Naive thymus-derived CD8-positive, alpha-beta T cell (primary cell): ENCODE data around the gene EVI5. TPM values are rescaled to one million over a fixed set of nuclear protein-coding genes. Genes with fewer than 3 reads are reported as not detected.

Source experiments
- ATAC-seq, 2 donors: fragments of 150-1000 bp; cut with Tn5 transposase in 1 of 2; sonication (Bioruptor Pico), chemical (Tn5 transposase) in 1 of 2; 1 replicate in 1 of 2; 2 replicates in 1 of 2; pipeline ENCODE4 v1.10.0; 2021; ENCODE audit warnings: mild to moderate bottlenecking in 2 of 2, moderate library complexity in 2 of 2
- POLR2A ChIA-PET: fragments of 350-600 bp; sonication (Branson Sonifier 250); formaldehyde crosslinking; loops from one replicate; lab custom pipeline; 2021; ENCODE audit warnings: antibody characterized with exemption; lab: Charles Lee
- DNase-seq, 10 donors: peaks; one replicate each; pipeline versions ENCODE4 v3.0.0 to v3.0.0-alpha.2; 2020 to 2022
- H3K27ac Mint-ChIP-seq, 10 donors: one replicate each; pipeline ENCODE4 v1.8.0; 2020 to 2022; ENCODE audit warnings: mild to moderate bottlenecking in 10 of 10, mixed read lengths in 10 of 10, moderate library complexity in 4 of 10, inconsistent platforms in 1 of 10
- H3K27me3 Mint-ChIP-seq, 5 donors: one replicate each; pipeline ENCODE4 v1.8.0; 2021 to 2022; ENCODE audit warnings: mixed read lengths in 5 of 5
- H3K36me3 Mint-ChIP-seq, 3 donors: one replicate each; pipeline ENCODE4 v1.8.0; 2020 to 2022; ENCODE audit warnings: mixed read lengths in 3 of 3, mild to moderate bottlenecking in 2 of 3, inconsistent platforms in 1 of 3
- H3K4me1 Mint-ChIP-seq, 4 donors: one replicate each; pipeline ENCODE4 v1.8.0; 2021 to 2022; ENCODE audit warnings: mixed read lengths in 4 of 4
- H3K4me3 Mint-ChIP-seq, 10 donors: one replicate each; pipeline ENCODE4 v1.8.0; 2020 to 2022; ENCODE audit warnings: mild to moderate bottlenecking in 10 of 10, mixed read lengths in 10 of 10, moderate library complexity in 6 of 10, inconsistent platforms in 1 of 10
- H3K9me3 Mint-ChIP-seq, 9 donors: one replicate each; pipeline ENCODE4 v1.8.0; 2020 to 2022; ENCODE audit warnings: mixed read lengths in 9 of 9, mild to moderate bottlenecking in 3 of 9, inconsistent platforms in 1 of 9, moderate library complexity in 1 of 9
- polyA plus RNA-seq, 3 donors: library from polyadenylated mRNA; unstranded; fragments of 300-500 nt; fragmentation: Illumina TruSeq; gene quantifications; one replicate each; pipeline ENCODE4 v1.2.3, GENCODE V29; 2021
- total RNA-seq, 8 experiments: library from RNA in 2 of 8; stranded (reverse) in 2 of 8; gene quantifications; one replicate each; pipeline ENCODE4 v1.2.3 and lab custom pipeline; 2021 to 2026

EVI5 gene
- total and polyA plus RNA-seq, 5 experiments from 2014 or later = 0.18 to 1.8 (median 0.99) TPM

DNA sequence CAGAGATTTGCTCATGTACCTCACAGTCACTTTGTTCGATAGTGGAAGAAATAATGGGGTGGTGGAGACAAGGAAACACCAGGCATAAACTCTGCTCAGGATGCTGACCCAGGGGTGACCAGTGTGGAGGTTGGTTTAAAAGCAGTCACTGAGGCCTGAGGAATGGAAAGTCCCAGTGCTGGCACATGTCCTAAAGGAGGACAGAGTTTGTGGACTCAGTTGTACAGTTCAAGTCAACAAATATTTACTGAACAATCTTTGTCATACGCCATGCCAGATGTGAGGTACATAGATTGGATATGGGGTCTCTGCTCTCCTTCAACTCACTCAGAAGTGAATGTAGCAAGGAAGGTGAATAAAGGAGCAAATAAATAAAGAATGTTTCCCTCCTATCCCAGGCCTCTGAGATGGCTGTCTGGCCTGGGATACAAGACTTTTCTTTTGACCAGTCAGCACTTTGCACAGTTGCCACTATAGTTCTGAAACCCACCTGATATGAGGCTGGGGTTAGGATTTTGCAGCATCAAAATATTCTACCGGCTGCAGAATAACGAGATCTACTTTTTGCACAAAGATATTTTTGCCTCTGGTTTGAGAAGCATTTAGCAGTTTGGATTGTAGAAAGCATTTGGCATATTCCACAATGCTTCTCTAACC lies 290.3 kb downstream of the EVI5 start:
- no peaks in the 10 kb centered on the region for H3K9me3 Mint-ChIP-seq
- POLR2A ChIA-PET = interaction anchor here (1.0 to 1.2 kb wide), 2 partner anchors 9 to 43 kb away, joined by 3 to 7 read pairs; no protein-coding TSS in a partner anchor
- ATAC-seq = no peak

DNA sequence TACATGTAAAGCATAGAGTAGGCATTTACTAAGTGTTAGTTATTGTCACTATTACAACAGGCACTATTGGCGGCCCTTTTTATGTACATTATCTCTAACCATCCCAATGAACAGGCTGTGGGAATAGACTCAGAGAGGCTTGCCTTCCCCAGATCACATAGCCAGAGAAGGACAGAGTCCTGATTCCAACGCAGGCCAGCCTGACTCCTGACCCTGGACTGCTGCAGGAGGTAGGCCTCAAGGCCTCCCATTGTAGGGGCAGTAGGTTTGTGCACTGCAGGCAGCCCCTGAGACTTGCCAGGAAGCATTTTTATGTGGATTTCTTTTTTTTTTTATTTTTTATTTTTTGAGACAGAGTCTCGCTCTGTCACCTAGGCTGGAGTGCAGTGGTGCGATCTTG lies 291.8 kb downstream of the EVI5 start:
- no peaks in the 10 kb centered on the region for H3K27me3 Mint-ChIP-seq
- POLR2A ChIA-PET = interaction anchor here (0.6 kb wide), 1 partner anchor 1483 kb away, joined by 6 read pairs; no protein-coding TSS in a partner anchor
- ATAC-seq (no peak), DNase-seq (no peak)
- H3K4me3 Mint-ChIP-seq = no peak overlapping the region
- H3K27ac Mint-ChIP-seq = peak overlapping the region in 1 of 10 donors; percentile 60
- H3K4me1 Mint-ChIP-seq = peaks cover 6 to 46% (median 28%) of the 10 kb centered on the region in 4 donors
- no peaks in the 10 kb centered on the region for H3K36me3 Mint-ChIP-seq
- no peaks in the 10 kb centered on the region for H3K9me3 Mint-ChIP-seq

More for the DNA sequence above, 290.3 kb downstream of the EVI5 start:
- H3K27me3 Mint-ChIP-seq = no peaks in the 10 kb centered on the region
- H3K36me3 Mint-ChIP-seq = no peaks in the 10 kb centered on the region
- H3K4me1 Mint-ChIP-seq = peaks cover 7 to 41% (median 23%) of the 10 kb centered on the region in 4 donors
- DNase-seq = no peak
- H3K4me3 Mint-ChIP-seq = peak overlapping the region in 2 of 10 donors; percentile 13 to 45
- peak overlapping the region in 2 of 10 donors; percentile 8 to 47 for H3K27ac Mint-ChIP-seq

DNA sequence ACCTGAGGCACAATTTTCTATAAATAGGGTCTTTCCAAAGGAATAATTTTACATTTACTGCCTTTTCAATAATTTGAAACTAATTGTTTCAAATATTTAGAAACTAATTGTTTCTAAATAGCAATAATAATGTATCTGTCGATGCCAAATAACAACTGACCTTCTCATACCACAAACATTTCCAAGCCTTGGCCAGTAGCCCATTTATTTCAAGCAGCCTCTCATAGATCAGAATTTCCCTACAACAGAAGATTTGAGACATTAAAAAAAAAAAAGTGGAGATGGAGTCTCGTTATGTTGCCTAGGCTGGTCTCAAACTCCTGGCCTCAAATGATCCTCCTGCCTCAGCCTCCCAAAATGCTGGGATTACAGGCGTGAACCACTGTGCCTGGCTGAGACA lies 296.1 kb downstream of the EVI5 start:
- POLR2A ChIA-PET = interaction anchor here (1.0 to 1.5 kb wide), 4 partner anchors 10 to 188 kb away, joined by 3 to 4 read pairs (median 4); no protein-coding TSS in a partner anchor
- peaks cover 4 to 35% (median 22%) of the 10 kb centered on the region in 4 donors for H3K4me1 Mint-ChIP-seq
- no peak for DNase-seq
- no peak for ATAC-seq
- H3K9me3 Mint-ChIP-seq = no peaks in the 10 kb centered on the region
- H3K27ac Mint-ChIP-seq = peak overlapping the region in 3 of 10 donors; percentile 46 to 61 (median 56)
- H3K27me3 Mint-ChIP-seq = no peaks in the 10 kb centered on the region
- H3K4me3 Mint-ChIP-seq = no peak overlapping the region
- no peaks in the 10 kb centered on the region for H3K36me3 Mint-ChIP-seq

DNA sequence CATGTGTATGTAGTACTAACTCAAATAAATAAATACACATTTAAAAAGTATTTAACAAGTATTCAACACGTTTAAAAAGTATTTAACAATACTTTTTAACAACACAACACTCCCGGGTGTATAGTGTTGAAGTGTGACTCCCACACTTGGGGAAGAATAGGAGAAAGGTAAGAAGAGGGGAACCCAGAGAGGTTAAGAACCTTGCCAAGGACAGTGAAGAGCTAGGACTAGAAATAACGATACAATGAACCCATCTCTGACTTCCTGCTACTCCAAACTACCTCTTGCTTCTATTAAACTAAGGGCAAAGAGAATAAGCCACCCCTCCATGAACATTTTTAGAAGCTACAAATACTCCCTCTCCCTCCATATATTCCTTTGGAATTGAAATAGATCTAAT lies 296.5 kb downstream of the EVI5 start:
- ATAC-seq = no peak
- DNase-seq = no peak
- Mint-ChIP-seq H3K27me3 (no peaks in the 10 kb centered on the region), H3K4me3 (peak overlapping the region in 1 of 10 donors; percentile 41), H3K27ac (peak overlapping the region in 9 of 10 donors; percentile 1 to 61 (median 46)), H3K36me3 (no peaks in the 10 kb centered on the region), H3K4me1 (peaks cover 4 to 33% (median 22%) of the 10 kb centered on the region in 4 donors), H3K9me3 (no peaks in the 10 kb centered on the region)
- POLR2A ChIA-PET = interaction anchor here (1.0 to 1.5 kb wide), 4 partner anchors 11 to 187 kb away, joined by 3 to 4 read pairs (median 4); no protein-coding TSS in a partner anchor

DNA sequence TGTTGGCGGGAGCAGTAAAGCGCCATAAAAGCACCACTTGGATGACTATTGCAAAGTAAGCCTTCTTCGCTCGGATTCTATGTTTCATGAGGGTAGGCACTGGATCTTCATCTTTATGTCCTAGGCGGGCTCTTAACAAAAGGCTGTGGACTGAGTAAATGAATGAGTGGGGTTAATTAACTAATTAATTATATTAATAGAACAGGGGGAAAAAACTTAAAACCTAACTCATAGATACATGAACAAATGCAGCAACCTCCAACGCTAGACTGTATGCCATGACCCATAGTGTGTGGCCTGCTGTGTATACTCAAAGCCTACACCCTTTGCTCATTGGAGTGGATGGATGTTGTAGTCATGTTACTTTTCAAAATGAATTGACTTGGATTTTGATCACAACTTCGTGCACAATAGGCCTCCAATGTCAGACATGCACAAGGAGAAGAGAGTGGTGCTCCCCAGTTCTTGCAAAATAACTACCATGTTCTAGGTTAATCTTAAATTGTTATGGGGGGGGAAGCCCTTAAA lies 297.8 kb downstream of the EVI5 start:
- no peak for ATAC-seq
- Mint-ChIP-seq H3K4me1 (peaks cover 12 to 46% (median 28%) of the 10 kb centered on the region in 4 donors), H3K36me3 (no peaks in the 10 kb centered on the region), H3K27ac (peak overlapping the region in 8 of 10 donors; percentile 40 to 81 (median 62)), H3K4me3 (peak overlapping the region; percentile 62 to 95 (median 73)), H3K27me3 (no peaks in the 10 kb centered on the region), H3K9me3 (no peaks in the 10 kb centered on the region)
- POLR2A ChIA-PET = interaction anchor here (1.4 to 5.2 kb wide), 5 partner anchors 12 to 170 kb away, joined by 4 to 56 read pairs (median 34); no protein-coding TSS in a partner anchor
- no peak for DNase-seq

DNA sequence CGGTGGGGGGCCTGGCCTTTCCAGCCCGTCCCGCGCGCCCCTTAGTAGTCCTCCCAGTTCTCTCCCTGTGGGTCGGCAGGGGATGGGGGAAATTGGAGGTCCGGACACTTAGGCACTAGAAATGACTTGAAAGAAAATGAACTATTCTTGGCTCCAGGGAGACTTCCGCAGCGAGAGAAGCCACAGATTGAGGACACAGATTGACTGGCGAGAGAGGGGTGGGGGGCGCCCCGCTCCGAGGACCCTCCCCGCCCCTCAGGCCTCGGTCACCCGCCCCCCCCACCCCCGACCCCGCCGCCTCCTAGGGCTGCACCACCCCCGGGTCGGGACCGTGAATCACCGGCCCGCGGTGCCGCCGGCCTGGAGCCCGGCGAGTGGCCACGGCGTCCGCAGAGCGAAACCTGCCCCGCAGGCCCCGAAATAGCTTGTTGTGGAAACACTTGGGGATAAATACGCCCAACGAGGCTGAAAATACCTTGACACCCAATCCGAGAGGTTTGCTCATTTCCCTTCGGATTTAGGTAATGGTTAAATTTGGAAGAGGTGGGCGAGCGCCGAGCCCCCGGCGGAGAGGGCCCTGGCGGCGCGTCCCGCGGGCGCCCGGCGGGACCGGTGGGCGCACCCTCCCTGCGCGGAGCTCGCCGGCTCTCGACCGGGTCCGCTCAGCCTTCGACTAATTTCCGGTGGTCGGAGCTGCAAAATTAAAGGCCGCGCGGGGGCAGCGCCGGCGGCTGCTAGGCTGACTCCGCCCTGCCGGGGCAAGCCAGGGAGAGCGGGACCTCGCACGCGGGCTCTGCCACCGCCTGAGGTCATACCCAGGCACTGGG lies 298.4 kb downstream of the EVI5 start, which contains the start of gene GFI1:
Gene GFI1 (minus strand): TSS at position 675 of the 827 bp plus-strand sequence. CDS start 3,438 bp downstream, outside the sequence.
- POLR2A ChIA-PET = interaction anchor here (0.6 to 5.2 kb wide), 10 partner anchors 9 to 169 kb away, joined by 3 to 56 read pairs (median 9); no protein-coding TSS in a partner anchor
- ATAC-seq = peak; percentile 8 to 29
- peak within 1 kb of the TSS; percentile 84 to 93 (median 90) for H3K27ac Mint-ChIP-seq
- H3K36me3 Mint-ChIP-seq = no peaks in the 10 kb centered on the region
- peak within 1 kb of the TSS; percentile 86 to 97 (median 92) for H3K4me3 Mint-ChIP-seq
- no peaks in the 10 kb centered on the region for H3K27me3 Mint-ChIP-seq
- H3K4me1 Mint-ChIP-seq = peaks cover 12 to 43% (median 32%) of the 10 kb centered on the region in 4 donors
- DNase-seq = peak; percentile 33 to 80 (median 50)
- H3K9me3 Mint-ChIP-seq = no peaks in the 10 kb centered on the region

DNA sequence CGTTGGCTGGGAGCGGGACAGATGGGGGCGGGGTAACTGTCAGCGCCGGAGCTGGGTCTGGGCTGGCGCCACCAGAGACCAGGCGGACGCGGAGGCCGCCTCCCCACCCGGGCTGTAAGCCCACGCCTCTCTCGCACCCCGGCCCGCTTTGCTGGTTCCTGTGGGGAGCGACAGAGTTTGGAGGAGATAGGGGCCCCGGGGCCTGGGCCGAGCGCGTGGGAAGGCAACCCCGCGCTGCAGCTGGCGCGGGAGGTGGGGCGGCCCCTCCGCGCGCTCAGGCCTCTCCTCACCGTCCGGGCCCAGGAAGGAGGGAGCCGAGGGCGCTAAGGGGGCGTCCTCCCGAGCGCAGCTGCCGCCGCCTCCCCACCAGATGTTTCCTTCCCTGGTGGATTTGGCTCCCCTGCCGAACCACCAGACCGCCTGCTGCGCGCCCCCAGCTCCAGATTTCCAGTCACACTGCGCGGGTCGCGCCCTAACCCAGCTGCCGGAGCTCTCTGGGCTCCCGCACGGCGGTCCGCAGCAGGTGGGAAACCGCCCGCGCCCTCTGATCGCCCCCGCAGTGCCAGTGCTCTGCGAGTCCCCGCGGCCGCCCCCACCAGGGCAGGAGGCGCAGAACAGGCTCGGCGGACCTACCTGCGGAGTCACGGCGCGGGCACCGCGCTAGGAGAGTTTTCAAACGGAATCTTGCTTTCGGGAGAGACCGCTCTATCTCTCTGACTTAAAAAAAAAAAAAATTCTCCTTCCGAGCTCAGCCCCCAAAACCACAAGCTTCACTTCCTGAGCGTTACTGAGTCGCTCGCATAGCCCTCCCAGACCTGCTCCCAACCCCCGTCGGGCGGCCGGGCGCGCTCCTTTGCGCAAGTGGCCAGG lies 299.3 kb downstream of the EVI5 start:
- ATAC-seq (peak; percentile 70 to 72), DNase-seq (peak; percentile 71 to 86 (median 76))
- POLR2A ChIA-PET = interaction anchor here (0.5 to 5.2 kb wide), 19 partner anchors 10 to 171 kb away, joined by 3 to 56 read pairs (median 5); no protein-coding TSS in a partner anchor
- Mint-ChIP-seq H3K27ac (peak overlapping the region; percentile 87 to 93 (median 91)), H3K36me3 (no peaks in the 10 kb centered on the region), H3K4me3 (peak overlapping the region; percentile 86 to 97 (median 93)), H3K27me3 (no peaks in the 10 kb centered on the region), H3K4me1 (peaks cover 12 to 40% (median 31%) of the 10 kb centered on the region in 4 donors), H3K9me3 (no peaks in the 10 kb centered on the region)

DNA sequence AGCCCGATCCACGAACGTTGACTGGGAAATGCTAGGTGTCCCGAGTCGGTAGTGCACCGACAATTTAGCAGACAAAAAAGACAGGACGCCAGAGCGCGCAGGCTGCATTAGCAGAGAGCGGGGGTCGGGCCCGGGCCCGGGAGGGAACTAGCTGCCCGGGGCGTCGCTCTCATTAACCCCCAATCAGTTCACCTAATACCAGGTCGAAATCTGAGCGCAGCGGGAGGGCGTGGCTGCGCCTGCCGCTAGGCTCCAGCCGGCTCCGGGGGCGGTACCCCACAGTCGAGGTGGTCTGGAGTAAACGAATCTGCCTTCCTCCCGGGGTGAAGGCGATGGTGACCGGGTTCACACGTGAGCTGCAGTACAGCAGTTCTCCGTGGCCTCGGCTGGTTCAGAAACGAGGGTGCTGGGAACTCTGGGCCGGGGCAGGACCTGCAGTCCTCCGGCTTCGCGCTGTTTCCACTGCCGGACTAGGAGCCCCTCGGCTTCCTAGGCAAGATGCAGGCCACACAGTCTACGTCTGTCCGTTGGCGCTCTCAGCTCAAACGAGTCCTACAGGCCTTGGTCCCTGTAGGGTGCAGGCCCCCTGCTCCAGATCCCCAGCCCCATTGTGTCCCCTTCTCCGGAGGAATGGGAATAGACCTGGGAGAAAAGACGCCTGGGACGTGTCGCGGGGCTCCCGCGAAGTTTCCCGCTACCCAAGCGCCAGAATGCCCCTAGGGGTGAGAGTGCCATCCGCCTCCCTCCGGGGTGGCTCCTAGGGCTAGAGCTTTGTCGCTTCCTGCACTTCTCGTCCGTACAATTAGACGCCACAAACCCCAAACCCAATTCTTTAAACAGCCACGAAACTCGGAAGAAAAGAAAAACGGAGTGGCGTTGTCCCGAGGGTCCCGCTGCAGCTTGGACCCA lies 300.2 kb downstream of the EVI5 start:
- POLR2A ChIA-PET = interaction anchor here (0.5 to 5.2 kb wide), 17 partner anchors 10 to 171 kb away, joined by 3 to 56 read pairs (median 5); no protein-coding TSS in a partner anchor
- Mint-ChIP-seq H3K36me3 (peaks cover 0 to 6% (median 3%) of the 10 kb centered on the region in 3 donors), H3K4me3 (peak overlapping the region; percentile 86 to 97 (median 90)), H3K27ac (peak overlapping the region; percentile 82 to 93 (median 90)), H3K27me3 (no peaks in the 10 kb centered on the region), H3K9me3 (no peaks in the 10 kb centered on the region), H3K4me1 (peaks cover 12 to 39% (median 33%) of the 10 kb centered on the region in 4 donors)
- DNase-seq (peak; percentile 40 to 72 (median 53)), ATAC-seq (peak; percentile 42 to 44)

DNA sequence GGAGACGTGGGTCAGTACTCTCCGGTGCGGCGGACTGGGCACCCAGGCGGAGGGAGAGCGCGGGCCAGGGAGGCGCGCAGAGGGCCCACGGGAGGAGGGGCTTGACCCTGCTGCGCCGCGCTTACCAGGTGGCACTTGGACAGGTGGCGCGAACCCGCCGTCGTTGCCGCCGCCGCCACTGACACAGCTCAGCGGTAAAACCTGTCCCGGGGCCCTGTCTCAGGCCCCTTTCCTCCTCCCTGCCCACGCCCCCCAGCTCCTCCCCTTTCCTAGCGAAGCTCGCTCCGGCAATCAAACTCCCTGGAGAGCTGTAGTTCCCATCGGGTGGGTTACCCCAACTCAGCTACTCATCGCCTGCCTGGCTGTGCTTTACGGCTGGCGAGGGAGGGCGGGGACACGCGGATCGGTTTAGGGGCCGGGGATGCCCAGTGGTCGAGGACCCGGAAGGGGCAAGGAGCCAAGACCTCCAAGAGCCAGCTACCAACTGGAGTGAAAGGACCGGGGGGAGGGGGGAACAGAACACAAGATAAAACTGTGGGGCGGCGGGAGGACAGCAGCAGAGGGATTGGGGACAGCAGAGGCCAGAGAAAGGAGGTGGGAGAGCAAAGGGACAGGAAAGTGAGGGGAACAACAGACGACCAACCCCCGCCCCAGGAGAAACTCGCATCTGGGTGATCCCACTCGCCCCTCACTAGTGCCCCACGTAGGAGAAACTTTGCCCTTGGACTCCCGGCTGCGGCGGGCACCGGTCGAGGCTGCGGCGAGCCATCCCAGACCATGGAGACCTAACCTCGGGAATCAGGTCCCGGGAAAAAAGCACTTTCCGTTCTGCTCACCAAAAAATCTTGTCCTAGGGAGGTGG lies 301.1 kb downstream of the EVI5 start:
- peak in 7 of 10 donors; percentile 2 to 65 (median 29) for DNase-seq
- no peaks in the 10 kb centered on the region for H3K27me3 Mint-ChIP-seq
- peak overlapping the region; percentile 86 to 97 (median 90) for H3K4me3 Mint-ChIP-seq
- no peaks in the 10 kb centered on the region for H3K9me3 Mint-ChIP-seq
- peaks cover 15 to 48% (median 40%) of the 10 kb centered on the region in 4 donors for H3K4me1 Mint-ChIP-seq
- POLR2A ChIA-PET = interaction anchor here (0.6 to 5.2 kb wide), 10 partner anchors 9 to 167 kb away, joined by 3 to 56 read pairs (median 4); no protein-coding TSS in a partner anchor
- peak overlapping the region; percentile 67 to 93 (median 88) for H3K27ac Mint-ChIP-seq
- peaks cover 0 to 15% (median 6%) of the 10 kb centered on the region in 3 donors for H3K36me3 Mint-ChIP-seq
- no peak for ATAC-seq
